ENCODE measurements around the gene JMY.
A peak's percentile ranks its signal among the peaks of the same experiment; 100 is the strongest.

The JMY gene

GRCh38 chr5:79209505-79209904 is 26.4 kb upstream of the JMY start:
- Histone ChIP-seq H4K8ac (ENCODE audit: low read depth, low read length) (no peak overlapping the region), H3K9ac (ENCODE audit: low read length) (no peak overlapping the region), H2BK15ac (replicated peaks; ENCODE audit: low read depth) (no peak overlapping the region), H3K23ac (ENCODE audit: low read length) (no peak overlapping the region), H3K79me2 (ENCODE audit: control insufficient read depth, insufficient read depth, low read length) (no peaks in the 10 kb centered on the region), H3K56ac (ENCODE audit: low read length) (no peak overlapping the region), H3K79me1 (ENCODE audit: low read length) (no peaks in the 10 kb centered on the region), H3K27ac (ENCODE audit: low read depth, low read length) (no peak overlapping the region), H3K4me1 (ENCODE audit: control insufficient read depth, low read depth, low read length) (no peaks in the 10 kb centered on the region), H3K36me3 (ENCODE audit: control insufficient read depth, insufficient read depth, low read length) (no peaks in the 10 kb centered on the region), H3K18ac (ENCODE audit: low read length) (no peak overlapping the region), H3K4me3 (ENCODE audit: low read length) (no peak overlapping the region), H4K5ac (ENCODE audit: low read length) (no peak overlapping the region), H3K27me3 (ENCODE audit: insufficient read depth, low read length, poor library complexity) (no peaks in the 10 kb centered on the region), H3K4ac (ENCODE audit: low read depth, low read length) (peak overlapping the region; percentile 24), H2BK5ac (ENCODE audit: low read length) (no peak overlapping the region), H2AK5ac (ENCODE audit: low read length) (no peak overlapping the region), H3K4me2 (ENCODE audit: low read length) (no peak overlapping the region), H2BK120ac (ENCODE audit: low read depth, low read length) (no peak overlapping the region)
- no peak for DNase-seq

- no peaks in the 10 kb centered on the region for H3K79me1 ChIP-seq (ENCODE audit: low read length)
- no peaks in the 10 kb centered on the region for H3K79me2 ChIP-seq (ENCODE audit: control insufficient read depth, insufficient read depth, low read length)
- H3K4me1 ChIP-seq (ENCODE audit: control insufficient read depth, low read depth, low read length), result no peaks in the 10 kb centered on the region
- no peaks in the 10 kb centered on the region for H3K27me3 ChIP-seq (ENCODE audit: insufficient read depth, low read length, poor library complexity)
- no peak overlapping the region for H3K18ac ChIP-seq (ENCODE audit: low read length)
- no peak overlapping the region for H3K4me2 ChIP-seq (ENCODE audit: low read length)
- no peak for DNase-seq
- H3K56ac ChIP-seq (ENCODE audit: low read length), result no peak overlapping the region
- no peak overlapping the region for H4K5ac ChIP-seq (ENCODE audit: low read length)
- H2AK5ac ChIP-seq (ENCODE audit: low read length), result no peak overlapping the region
- H2BK15ac ChIP-seq (replicated peaks; ENCODE audit: low read depth), result no peak overlapping the region
- H2BK5ac ChIP-seq (ENCODE audit: low read length), result no peak overlapping the region
- H4K8ac ChIP-seq (ENCODE audit: low read depth, low read length), result no peak overlapping the region
- H3K4ac ChIP-seq (ENCODE audit: low read depth, low read length), result no peak overlapping the region
- WGBS (ENCODE audit: extremely low coverage, insufficient coverage, low lambda C conversion rate), result no CpG with 5 or more reads among the region's 4 CpGs
- H3K27ac ChIP-seq (ENCODE audit: low read depth, low read length), result no peak overlapping the region
- no peak overlapping the region for H3K23ac ChIP-seq (ENCODE audit: low read length)
- H3K9ac ChIP-seq (ENCODE audit: low read length), result no peak overlapping the region
- H3K4me3 ChIP-seq (ENCODE audit: low read length), result no peak overlapping the region
- H2BK120ac ChIP-seq (ENCODE audit: low read depth, low read length), result no peak overlapping the region
- H3K36me3 ChIP-seq (ENCODE audit: control insufficient read depth, insufficient read depth, low read length), result no peaks in the 10 kb centered on the region
Observed at GRCh38 chr5:79224286-79224984, 11.5 kb upstream of the JMY start.

- DNase-seq, result no peak
- Histone ChIP-seq H2BK5ac (ENCODE audit: low read length) (no peak overlapping the region), H2BK120ac (ENCODE audit: low read depth, low read length) (no peak overlapping the region), H3K27ac (ENCODE audit: low read depth, low read length) (no peak overlapping the region), H4K8ac (ENCODE audit: low read depth, low read length) (no peak overlapping the region), H3K56ac (ENCODE audit: low read length) (no peak overlapping the region), H3K4me1 (ENCODE audit: control insufficient read depth, low read depth, low read length) (no peaks in the 10 kb centered on the region), H2BK15ac (replicated peaks; ENCODE audit: low read depth) (no peak overlapping the region), H3K4me3 (ENCODE audit: low read length) (no peak overlapping the region), H2AK5ac (ENCODE audit: low read length) (no peak overlapping the region), H3K27me3 (ENCODE audit: insufficient read depth, low read length, poor library complexity) (no peaks in the 10 kb centered on the region), H3K18ac (ENCODE audit: low read length) (no peak overlapping the region), H3K36me3 (ENCODE audit: control insufficient read depth, insufficient read depth, low read length) (no peaks in the 10 kb centered on the region), H3K4me2 (ENCODE audit: low read length) (no peak overlapping the region), H4K5ac (ENCODE audit: low read length) (no peak overlapping the region), H3K79me1 (ENCODE audit: low read length) (no peaks in the 10 kb centered on the region), H3K23ac (ENCODE audit: low read length) (no peak overlapping the region), H3K79me2 (ENCODE audit: control insufficient read depth, insufficient read depth, low read length) (no peaks in the 10 kb centered on the region), H3K4ac (ENCODE audit: low read depth, low read length) (no peak overlapping the region), H3K9ac (ENCODE audit: low read length) (no peak overlapping the region)
- WGBS (ENCODE audit: extremely low coverage, insufficient coverage, low lambda C conversion rate), result no CpG with 5 or more reads among the region's 2 CpGs
Observed at GRCh38 chr5:79225026-79225425, 10.9 kb upstream of the JMY start.

GRCh38 chr5:79225441-79225840 is 10.5 kb upstream of the JMY start:
- Histone ChIP-seq H3K9ac (ENCODE audit: low read length) (no peak overlapping the region), H4K8ac (ENCODE audit: low read depth, low read length) (no peak overlapping the region), H3K27me3 (ENCODE audit: insufficient read depth, low read length, poor library complexity) (no peaks in the 10 kb centered on the region), H2BK15ac (replicated peaks; ENCODE audit: low read depth) (no peak overlapping the region), H3K27ac (ENCODE audit: low read depth, low read length) (no peak overlapping the region), H3K79me1 (ENCODE audit: low read length) (no peaks in the 10 kb centered on the region), H3K4me1 (ENCODE audit: control insufficient read depth, low read depth, low read length) (no peaks in the 10 kb centered on the region), H2BK5ac (ENCODE audit: low read length) (no peak overlapping the region), H3K79me2 (ENCODE audit: control insufficient read depth, insufficient read depth, low read length) (no peaks in the 10 kb centered on the region), H4K5ac (ENCODE audit: low read length) (no peak overlapping the region), H2BK120ac (ENCODE audit: low read depth, low read length) (no peak overlapping the region), H3K56ac (ENCODE audit: low read length) (no peak overlapping the region), H2AK5ac (ENCODE audit: low read length) (no peak overlapping the region), H3K18ac (ENCODE audit: low read length) (no peak overlapping the region), H3K36me3 (ENCODE audit: control insufficient read depth, insufficient read depth, low read length) (no peaks in the 10 kb centered on the region), H3K4me2 (ENCODE audit: low read length) (no peak overlapping the region), H3K23ac (ENCODE audit: low read length) (no peak overlapping the region), H3K4ac (ENCODE audit: low read depth, low read length) (no peak overlapping the region), H3K4me3 (ENCODE audit: low read length) (no peak overlapping the region)
- no peak for DNase-seq
- no CpG with 5 or more reads among the region's 5 CpGs for WGBS (ENCODE audit: extremely low coverage, insufficient coverage, low lambda C conversion rate)

- DNase-seq, result no peak
- Histone ChIP-seq H3K27me3 (ENCODE audit: insufficient read depth, low read length, poor library complexity) (no peaks in the 10 kb centered on the region), H3K4me2 (ENCODE audit: low read length) (no peak overlapping the region), H3K4me1 (ENCODE audit: control insufficient read depth, low read depth, low read length) (no peaks in the 10 kb centered on the region), H3K56ac (ENCODE audit: low read length) (no peak overlapping the region), H4K5ac (ENCODE audit: low read length) (no peak overlapping the region), H3K4me3 (ENCODE audit: low read length) (no peak overlapping the region), H3K79me2 (ENCODE audit: control insufficient read depth, insufficient read depth, low read length) (no peaks in the 10 kb centered on the region), H2BK120ac (ENCODE audit: low read depth, low read length) (no peak overlapping the region), H4K8ac (ENCODE audit: low read depth, low read length) (no peak overlapping the region), H3K36me3 (ENCODE audit: control insufficient read depth, insufficient read depth, low read length) (no peaks in the 10 kb centered on the region), H2BK15ac (replicated peaks; ENCODE audit: low read depth) (no peak overlapping the region), H3K27ac (ENCODE audit: low read depth, low read length) (no peak overlapping the region), H2AK5ac (ENCODE audit: low read length) (no peak overlapping the region), H2BK5ac (ENCODE audit: low read length) (no peak overlapping the region), H3K23ac (ENCODE audit: low read length) (no peak overlapping the region), H3K9ac (ENCODE audit: low read length) (no peak overlapping the region), H3K79me1 (ENCODE audit: low read length) (no peaks in the 10 kb centered on the region), H3K4ac (ENCODE audit: low read depth, low read length) (no peak overlapping the region), H3K18ac (ENCODE audit: low read length) (no peak overlapping the region)
- WGBS (ENCODE audit: extremely low coverage, insufficient coverage, low lambda C conversion rate), result no CpG with 5 or more reads among the region's 4 CpGs
Observed at GRCh38 chr5:79227484-79228025, 8.4 kb upstream of the JMY start.
